Bronchial epithelial cell (primary cell): ENCODE data around the gene TNN. TPM values are rescaled to one million over a fixed set of nuclear protein-coding genes. Genes with fewer than 3 reads are reported as not detected.

Experiments
- DNase-seq: peaks from one replicate; pipeline ENCODE4 v3.0.0-alpha.2; 2010; ENCODE audit warnings: low read depth
- FAIRE-seq: peaks from 2 replicates; lab custom pipeline; 2011; peaks lifted over from hg19 to GRCh38; lab: Jason Lieb, UNC
- H3K27me3 ChIP-seq: 2 replicates; pipeline ENCODE4 v1.5.1; 2011; ENCODE audit warnings: low read length; ENCODE audit not compliant: control insufficient read depth, insufficient read depth
- H3K36me3 ChIP-seq: 2 replicates; pipeline ENCODE4 v1.5.1; 2011; ENCODE audit warnings: low read length; ENCODE audit not compliant: control insufficient read depth, insufficient read depth
- H3K4me3 ChIP-seq: 2 replicates; pipeline ENCODE4 v1.5.1; 2011; ENCODE audit warnings: mild to moderate bottlenecking, low read depth, low read length, control low read depth
- total RNA-seq: library from RNA; depleted of rRNA; stranded (reverse); fragments of >200 nt; gene quantifications from 2 replicates; pipeline ENCODE4 v1.2.1, GENCODE V29; 2014
- TF ChIP-seq, protein P1 (sequence below): IDR thresholded peaks from 2 replicates; pipeline ENCODE4 v1.5.1; 2011; ENCODE audit warnings: mild to moderate bottlenecking, moderate library complexity, low read length, control low read depth, inconsistent platforms; ENCODE audit not compliant: insufficient read depth, severe bottlenecking

Gene TNN
- total RNA-seq, 1 donor from 2014 or later = not detected

DNA sequence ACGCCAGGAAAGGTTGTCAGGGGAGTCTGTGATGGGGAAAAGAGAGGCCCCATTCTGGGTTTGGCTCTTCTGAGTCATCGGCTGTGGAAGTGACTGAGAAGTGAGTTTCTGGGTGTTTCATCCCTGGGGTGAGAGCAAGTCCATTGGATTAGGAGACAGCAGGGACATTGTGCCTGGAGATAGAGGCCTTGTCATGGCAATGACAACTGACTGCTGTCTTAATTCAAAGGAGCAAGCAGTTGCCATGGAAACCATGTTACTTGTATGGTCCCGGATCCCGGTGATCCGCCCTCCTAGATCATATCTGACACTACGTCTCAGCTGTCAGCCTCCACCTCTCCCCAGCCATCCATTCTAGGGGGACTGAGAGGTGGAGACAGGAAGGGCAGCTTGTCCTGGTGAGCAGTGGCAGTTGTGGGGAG, 90.5 kb downstream of the TNN start:
- TF ChIP-seq, protein P1, sequence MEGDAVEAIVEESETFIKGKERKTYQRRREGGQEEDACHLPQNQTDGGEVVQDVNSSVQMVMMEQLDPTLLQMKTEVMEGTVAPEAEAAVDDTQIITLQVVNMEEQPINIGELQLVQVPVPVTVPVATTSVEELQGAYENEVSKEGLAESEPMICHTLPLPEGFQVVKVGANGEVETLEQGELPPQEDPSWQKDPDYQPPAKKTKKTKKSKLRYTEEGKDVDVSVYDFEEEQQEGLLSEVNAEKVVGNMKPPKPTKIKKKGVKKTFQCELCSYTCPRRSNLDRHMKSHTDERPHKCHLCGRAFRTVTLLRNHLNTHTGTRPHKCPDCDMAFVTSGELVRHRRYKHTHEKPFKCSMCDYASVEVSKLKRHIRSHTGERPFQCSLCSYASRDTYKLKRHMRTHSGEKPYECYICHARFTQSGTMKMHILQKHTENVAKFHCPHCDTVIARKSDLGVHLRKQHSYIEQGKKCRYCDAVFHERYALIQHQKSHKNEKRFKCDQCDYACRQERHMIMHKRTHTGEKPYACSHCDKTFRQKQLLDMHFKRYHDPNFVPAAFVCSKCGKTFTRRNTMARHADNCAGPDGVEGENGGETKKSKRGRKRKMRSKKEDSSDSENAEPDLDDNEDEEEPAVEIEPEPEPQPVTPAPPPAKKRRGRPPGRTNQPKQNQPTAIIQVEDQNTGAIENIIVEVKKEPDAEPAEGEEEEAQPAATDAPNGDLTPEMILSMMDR = no peak
- H3K36me3 ChIP-seq = no peaks in the 10 kb centered on the region
- peaks cover 2% of the 10 kb centered on the region for H3K27me3 ChIP-seq
- FAIRE-seq = no peak
- no peak overlapping the region for H3K4me3 ChIP-seq
- peak; percentile 66 for DNase-seq

DNA sequence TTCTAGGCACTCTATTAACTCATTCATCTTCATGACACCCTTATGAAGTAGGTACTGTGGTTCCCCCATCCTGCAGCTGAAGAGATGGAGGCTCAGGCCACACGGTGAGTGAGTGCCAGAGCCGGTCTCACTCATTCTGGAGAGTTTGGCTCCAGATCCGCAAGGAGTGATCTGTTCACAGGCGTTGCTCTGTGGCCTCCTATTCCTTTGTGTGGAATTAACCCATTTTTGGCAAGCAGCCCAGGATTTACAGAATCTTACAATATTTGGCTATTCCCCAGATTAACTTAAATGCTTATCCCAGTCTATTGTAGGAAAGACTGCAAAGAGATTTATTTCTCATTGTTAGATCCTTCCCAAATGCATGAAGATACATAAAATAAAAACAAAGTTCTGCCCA, 95.3 kb downstream of the TNN start:
- Histone ChIP-seq H3K27me3 (no peaks in the 10 kb centered on the region), H3K4me3 (no peak overlapping the region), H3K36me3 (peaks cover 4% of the 10 kb centered on the region)
- DNase-seq (no peak), FAIRE-seq (no peak)
- TF ChIP-seq, protein P1 = no peak

DNA sequence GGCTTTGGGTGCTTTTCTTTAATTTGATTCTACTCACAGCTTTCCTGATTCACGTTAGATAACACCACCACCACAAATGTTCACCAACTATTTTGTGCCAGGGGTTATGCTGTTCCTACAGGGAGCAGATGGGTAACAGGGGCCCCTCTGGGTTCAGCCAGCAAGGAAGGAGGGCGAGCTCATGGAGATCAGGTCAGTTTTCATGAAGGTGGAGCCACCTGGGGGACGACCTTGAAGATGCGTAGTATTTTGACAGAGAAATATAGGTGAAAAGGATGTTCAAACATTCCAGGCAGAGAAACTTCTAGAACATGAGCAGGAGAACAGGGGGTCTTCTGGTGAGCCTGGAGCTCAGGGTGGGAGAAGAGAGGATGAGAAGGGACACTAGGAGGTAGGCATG, 96.1 kb downstream of the TNN start:
- Histone ChIP-seq H3K27me3 (no peaks in the 10 kb centered on the region), H3K4me3 (no peak overlapping the region), H3K36me3 (peaks cover 4% of the 10 kb centered on the region)
- FAIRE-seq (no peak), DNase-seq (no peak)
- TF ChIP-seq, protein P1 = no peak

DNA sequence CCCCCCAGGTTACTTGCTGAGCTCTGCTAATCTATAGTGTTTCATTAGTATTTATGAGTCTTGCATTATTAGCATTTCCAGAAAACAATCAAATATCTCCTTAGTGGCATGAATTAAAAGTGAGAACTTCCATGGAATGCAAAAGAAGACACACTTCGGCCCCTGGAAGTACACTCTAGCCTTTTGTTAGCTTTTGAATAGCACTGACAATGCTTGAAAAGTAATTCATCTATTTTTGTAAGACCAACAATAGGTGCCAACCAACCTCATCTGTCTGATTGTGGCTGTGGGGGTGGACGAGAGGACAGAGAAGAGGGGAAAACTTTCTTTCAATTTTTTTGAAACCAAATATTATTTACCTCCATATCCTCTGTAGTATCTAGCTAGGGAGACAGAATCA, 97.1 kb downstream of the TNN start:
- DNase-seq (no peak), FAIRE-seq (no peak)
- H3K4me3 ChIP-seq = no peak overlapping the region
- H3K36me3 ChIP-seq = peaks cover 4% of the 10 kb centered on the region
- H3K27me3 ChIP-seq = no peaks in the 10 kb centered on the region
- TF ChIP-seq, protein P1 = no peak

DNA sequence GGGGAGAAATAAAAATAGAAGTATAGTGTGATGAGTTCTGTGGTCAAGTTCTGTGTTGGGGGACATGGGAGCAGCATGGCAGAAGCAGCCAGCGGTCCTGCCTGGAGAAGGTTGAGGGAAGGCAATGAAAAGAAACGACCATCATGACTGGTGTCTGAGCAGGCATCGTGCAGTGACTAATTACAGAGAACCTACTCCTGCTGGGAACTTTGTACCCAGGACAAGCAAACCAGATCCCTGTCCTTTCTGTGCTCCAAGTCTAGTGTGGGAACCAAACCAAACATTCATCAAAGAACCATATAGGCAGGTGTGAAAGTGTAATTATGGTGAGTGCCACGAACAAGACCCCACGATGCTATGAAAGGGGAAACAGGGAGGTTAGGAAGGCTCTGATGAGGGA, 99.1 kb downstream of the TNN start:
- no peak for DNase-seq
- no peaks in the 10 kb centered on the region for H3K27me3 ChIP-seq
- H3K4me3 ChIP-seq = no peak overlapping the region
- FAIRE-seq = no peak
- TF ChIP-seq, protein P1 = no peak
- peaks cover 4% of the 10 kb centered on the region for H3K36me3 ChIP-seq

DNA sequence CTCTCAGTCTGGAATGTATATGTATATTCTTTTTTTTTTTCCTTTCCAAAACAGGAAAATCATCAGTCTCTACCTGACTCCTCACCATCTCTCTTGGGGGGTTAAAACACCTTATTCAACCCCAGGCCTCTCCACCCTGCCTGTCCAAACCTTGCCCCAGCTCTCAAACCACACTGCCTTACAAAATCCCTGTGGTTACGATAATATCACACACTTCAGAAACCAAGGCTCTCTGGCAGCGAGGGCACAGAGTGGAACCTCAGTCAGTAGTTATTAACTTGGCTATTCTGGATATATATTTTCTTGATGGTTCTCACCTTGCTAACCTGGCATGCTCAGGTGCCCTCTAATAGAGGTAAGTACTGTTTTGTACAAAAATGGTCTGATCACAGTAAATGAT, 100.2 kb downstream of the TNN start:
- no peak for FAIRE-seq
- TF ChIP-seq, protein P1 = no peak
- Histone ChIP-seq H3K27me3 (no peaks in the 10 kb centered on the region), H3K36me3 (peaks cover 4% of the 10 kb centered on the region), H3K4me3 (no peak overlapping the region)
- DNase-seq = no peak
